ENCODE data around the gene FKTN.

FKTN gene

GRCh38 chr9:105636331-105636730, 78.4 kb downstream of the FKTN start:
- no peak for DNase-seq

- DNase-seq: no peak
Observed at GRCh38 chr9:105637787-105638395, 80.0 kb downstream of the FKTN start.

- DNase-seq: no peak
Observed at GRCh38 chr9:105639936-105640335, 82.0 kb downstream of the FKTN start.

GRCh38 chr9:105643795-105644194, 85.9 kb downstream of the FKTN start:
- no peak for DNase-seq

- DNase-seq: no peak
Observed at GRCh38 chr9:105646879-105647594, 89.1 kb downstream of the FKTN start.

GRCh38 chr9:105647595-105648349, 89.8 kb downstream of the FKTN start:
- DNase-seq: no peak

- DNase-seq: no peak
Observed at GRCh38 chr9:105651806-105652205, 93.9 kb downstream of the FKTN start.

- DNase-seq: no peak
Observed at GRCh38 chr9:105656131-105656921, 98.4 kb downstream of the FKTN start.

GRCh38 chr9:105658351-105658750, 100.4 kb downstream of the FKTN start:
- no peak for DNase-seq

- DNase-seq: no peak
Observed at GRCh38 chr9:105661011-105661410, 103.1 kb downstream of the FKTN start.

- no peak for DNase-seq
Observed at GRCh38 chr9:105662184-105663104, 104.5 kb downstream of the FKTN start, which contains the start of gene TAL2. TAL2 (plus strand) TSS chr9:105662457; CDS start chr9:105662497, 40 bp downstream.

GRCh38 chr9:105663914-105664313, 106.0 kb downstream of the FKTN start:
- no peak for DNase-seq

- no peak for DNase-seq
Observed at GRCh38 chr9:105667867-105668266, 109.9 kb downstream of the FKTN start.

- no peak for DNase-seq
Observed at GRCh38 chr9:105670315-105670714, 112.4 kb downstream of the FKTN start.

- no peak for DNase-seq
Observed at GRCh38 chr9:105670775-105671174, 112.8 kb downstream of the FKTN start.

GRCh38 chr9:105672711-105673234, 114.8 kb downstream of the FKTN start:
- no peak for DNase-seq

- DNase-seq: no peak
Observed at GRCh38 chr9:105673850-105674387, 116.0 kb downstream of the FKTN start.

- no peak for DNase-seq
Observed at GRCh38 chr9:105676351-105676923, 118.5 kb downstream of the FKTN start.

- no peak for DNase-seq
Observed at GRCh38 chr9:105678163-105678562, 120.2 kb downstream of the FKTN start.

GRCh38 chr9:105678781-105679180, 120.8 kb downstream of the FKTN start:
- no peak for DNase-seq

Measured in NCI-H2029 (cell line).